COR-L47 (cell line): ENCODE results near the gene CNOT4.
"Not testable (repeated sequence)": the region's sequence is repeated elsewhere in the genome, so short reads cannot be mapped to it uniquely, and the experiment has no call there.

ENCODE experiments used
- DNase-seq: peaks from one replicate; lab custom pipeline; 2025; lab: John Stamatoyannopoulos, UW

Gene CNOT4

GRCh38 chr7:135512135-135512887 is 2.4 kb upstream of the CNOT4 start:
- peak; percentile 56 for DNase-seq

DNA sequence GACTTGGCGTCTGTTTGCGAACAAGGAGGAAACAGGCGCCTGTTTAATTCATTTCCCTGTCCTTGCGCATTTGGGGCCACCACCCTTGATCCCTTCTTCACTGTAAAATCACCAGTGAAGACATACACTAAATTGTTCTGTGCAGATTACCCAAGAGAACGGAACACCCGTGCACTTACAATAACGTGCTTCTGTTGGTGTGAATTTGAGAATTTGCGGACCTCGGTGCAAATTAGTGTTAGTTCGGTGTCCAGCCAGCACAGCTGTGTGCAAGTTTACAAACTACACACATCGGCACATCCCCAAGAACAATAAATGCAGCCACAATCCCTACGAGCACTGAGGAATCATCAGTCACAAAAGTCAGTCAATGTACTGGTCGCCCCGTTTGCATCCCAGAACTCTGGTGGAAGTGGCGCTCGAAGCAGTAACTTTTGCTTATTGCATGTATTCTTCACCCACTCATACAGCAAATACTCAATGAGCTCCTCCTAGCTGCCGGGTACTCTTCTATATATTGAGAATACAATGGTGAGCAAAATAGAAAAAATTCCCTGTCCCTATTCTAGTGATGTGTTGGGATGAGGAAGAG is 786 bp upstream of the CNOT4 start:
- no peak for DNase-seq

DNA sequence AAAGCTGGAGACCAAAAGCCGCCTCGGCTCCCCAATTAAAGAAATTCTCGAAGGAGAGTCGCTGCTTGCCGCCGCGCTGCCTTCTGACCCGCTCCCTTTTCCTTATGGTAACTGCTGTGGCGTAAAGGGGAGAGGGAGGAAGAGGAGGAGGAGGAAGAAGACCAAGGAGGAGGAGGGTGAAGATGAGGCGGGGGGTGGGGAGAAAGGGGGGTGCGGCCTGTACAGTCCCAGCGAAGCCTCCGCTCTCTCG is 388 bp downstream of the CNOT4 start:
- no peak for DNase-seq

DNA sequence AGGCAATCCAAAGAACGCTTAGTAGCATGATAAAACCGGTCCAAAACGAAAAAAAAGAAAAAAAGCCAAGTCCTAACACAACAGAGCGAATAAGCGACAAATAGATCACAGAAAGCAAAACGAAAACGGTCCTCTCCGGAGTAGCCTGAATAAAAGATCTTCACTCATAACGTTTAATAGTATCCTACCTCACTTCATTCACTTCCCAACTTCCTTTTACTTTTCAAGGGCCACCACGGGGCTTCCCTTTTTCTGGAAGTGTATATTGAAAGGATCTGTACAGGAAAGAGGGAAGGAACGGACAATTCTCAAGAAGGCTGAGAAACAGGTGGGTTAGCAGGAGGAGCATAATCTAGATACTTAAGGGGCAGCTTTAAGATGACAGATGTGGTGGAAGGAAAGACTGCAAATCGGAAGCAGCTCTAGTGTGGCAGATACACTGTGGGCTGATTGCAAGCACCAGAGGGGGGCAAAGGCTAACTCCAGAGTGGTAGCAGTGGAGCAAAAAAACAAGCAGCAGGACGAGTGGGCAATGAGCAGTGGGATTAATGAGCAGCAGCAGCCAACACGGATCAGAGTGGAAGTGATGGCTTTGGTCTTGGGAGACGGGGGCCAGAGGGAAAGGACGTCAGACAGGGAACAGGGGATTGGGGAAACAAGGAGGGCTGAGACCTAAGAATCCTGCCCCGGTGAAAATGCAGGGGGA is 866 bp downstream of the CNOT4 start:
- no peak for DNase-seq

GRCh38 chr7:135501402-135501801 is 8.5 kb downstream of the CNOT4 start:
- DNase-seq = no peak

DNA sequence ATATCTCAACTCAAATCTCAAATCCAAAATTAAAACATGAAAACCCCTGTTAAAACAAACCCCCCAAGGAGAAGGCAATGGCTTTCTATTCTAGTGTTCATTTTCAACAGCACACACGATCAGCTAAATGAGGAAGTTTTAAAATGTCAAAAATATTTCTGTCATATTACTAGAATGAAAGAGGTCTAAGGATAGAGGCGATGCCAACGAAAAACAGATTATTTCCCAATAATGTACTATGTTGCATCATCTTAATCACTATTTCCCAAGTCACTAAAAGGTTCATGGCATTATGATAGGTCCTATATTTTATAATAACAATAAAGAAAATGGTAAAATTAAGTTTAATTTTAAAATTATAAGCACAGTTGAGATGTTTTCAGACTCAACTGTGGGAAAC is 10.1 kb downstream of the CNOT4 start:
- DNase-seq = no peak

DNA sequence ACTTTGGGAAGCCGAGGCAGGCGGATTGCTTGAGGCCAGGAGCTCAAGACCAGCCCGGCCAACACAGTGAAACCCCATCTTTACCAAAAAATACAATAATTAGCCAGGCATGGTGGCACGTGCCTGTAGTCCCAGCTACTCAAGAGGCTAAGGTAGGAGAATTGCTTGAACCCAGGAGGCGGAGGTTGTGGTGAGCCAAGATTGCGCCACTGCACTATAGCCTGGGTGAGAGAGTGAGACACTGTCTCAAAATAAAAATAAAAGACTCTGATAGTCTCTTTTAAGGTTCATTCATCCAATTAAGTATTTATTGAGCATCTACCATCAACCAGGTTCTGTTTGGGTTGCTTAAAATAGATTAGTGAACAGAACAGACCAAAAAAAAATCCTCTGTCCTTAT is 12.7 kb downstream of the CNOT4 start:
- not testable (repeated sequence) for DNase-seq

DNA sequence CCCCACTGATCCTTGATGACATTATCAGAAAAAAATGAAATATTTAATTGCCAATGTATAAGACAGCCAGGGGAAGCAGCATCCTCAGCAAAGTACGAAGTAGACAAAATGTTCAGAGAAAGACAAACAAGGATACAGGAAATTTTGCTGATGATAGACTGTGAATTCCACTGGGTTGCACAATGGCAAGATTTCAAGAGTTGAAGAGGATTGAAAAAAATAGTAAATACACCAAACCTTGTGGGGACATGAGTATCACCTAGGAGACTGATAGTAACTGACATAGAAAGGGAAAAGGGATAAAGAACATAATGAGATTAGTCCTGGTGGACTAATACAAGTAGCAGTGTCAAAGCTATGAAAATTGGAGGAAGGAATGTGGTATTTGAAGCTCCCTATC is 16.5 kb downstream of the CNOT4 start:
- DNase-seq = no peak

DNA sequence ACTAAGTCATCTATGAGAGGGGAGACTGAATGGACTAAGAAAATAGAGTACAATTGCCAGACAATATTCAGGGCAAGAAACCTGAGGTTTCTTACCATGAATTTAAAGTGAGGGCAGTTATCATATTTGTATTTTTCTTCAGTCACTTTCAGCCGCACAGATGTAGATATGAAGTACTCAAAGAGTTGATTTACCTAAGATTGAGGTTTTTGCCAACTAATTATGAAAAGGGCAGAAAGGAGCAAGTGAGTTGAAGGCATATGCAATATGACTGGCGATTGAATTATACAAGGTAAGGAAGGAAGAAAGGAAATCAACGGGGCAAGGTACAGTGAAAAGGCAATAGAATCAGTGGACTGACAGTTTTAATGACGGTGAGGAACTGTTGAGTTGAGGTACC is 17.8 kb downstream of the CNOT4 start:
- DNase-seq = no peak

DNA sequence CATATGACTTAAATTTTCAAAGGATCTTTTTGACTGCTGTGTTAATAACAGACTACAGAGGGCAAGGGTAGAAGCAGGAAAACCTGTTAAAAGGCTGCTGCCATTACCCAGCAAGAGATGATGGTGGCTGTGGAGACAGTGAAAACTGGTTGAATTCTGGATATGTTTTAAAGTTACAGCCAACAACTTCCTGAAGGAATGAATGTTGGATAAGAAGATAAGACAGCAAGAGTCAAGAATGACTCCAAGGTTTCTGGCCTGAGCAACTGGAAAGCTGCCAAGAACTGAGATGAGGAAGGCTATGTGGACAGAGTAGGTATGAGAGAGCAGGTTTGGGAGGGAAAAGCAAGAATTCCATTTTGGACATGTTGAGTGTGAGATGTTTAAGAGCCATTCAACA is 19.1 kb downstream of the CNOT4 start:
- no peak for DNase-seq

DNA sequence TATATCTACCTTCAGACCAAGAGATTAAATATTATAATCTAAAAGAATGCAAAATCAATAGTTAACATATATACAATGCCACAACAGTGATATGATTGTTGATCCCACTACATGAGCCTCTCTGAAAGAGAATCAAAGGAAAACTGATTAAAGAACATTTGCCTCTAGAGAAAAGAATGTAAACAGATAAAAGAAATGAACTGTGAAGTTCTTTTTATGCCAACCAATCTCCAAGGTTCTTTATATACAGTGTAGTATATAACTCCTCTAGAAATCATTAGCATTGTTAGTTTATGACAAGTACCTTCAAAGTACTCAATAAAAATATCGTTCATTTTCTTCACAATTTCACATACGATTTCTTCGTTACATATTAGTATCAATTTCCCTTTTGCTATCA is 20.1 kb downstream of the CNOT4 start:
- DNase-seq = no peak

DNA sequence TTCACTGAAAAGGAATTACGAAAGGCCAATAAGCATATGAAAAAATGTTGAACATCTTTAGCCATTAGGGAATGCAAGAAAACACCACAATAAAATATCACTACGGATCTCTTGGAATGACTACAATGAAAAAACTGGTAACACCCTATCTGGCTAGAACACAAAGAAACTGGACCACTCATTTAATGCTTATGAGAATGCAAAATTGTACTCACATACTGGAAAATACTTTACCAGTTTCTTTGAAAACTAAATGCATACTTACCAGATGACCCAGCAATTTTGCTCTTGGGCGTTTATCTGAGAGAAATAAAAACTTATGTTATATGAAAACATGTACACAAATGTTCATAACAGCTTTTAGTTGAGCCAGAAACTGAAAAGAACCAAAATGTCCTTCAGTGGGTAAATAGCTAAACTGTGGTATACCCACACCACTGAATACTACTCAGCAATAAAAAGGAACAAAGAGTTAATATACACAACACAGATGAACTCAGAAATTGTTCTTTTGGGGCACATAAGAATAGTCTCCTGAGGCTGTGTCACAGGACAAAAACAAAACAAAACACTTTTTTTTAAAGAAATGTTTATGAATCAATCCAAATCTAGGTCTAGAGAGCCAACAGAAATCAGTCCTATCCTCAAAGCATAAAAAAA is 23.5 kb downstream of the CNOT4 start:
- DNase-seq = no peak

GRCh38 chr7:135481598-135481979 is 28.3 kb downstream of the CNOT4 start:
- DNase-seq = no peak

DNA sequence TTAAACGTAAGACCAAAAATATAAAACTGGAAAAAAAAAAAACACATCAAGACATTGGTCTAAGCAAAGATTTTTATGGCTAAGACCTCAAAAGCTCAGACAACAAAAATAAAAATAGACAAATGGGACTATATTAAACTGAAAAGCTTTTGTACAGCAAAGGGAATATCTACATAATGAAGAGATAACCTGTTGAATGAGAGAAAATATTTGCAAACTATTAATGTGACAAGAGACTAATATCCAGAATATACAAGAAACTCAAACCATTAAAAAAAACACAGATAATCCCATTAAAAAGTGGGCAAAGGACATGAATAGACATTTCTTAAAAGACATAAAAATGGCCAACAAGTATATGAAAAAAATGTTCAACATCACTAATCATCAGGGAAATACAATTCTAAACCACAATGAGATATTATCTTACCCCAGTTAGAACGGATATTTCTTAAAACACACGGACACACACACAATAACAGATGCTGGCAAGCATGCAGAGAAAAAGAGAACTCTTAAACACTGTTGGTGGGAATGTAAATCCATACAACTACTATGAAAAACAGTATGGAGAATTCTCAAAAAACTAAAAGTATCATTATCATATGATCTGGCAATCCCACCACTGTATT is 28.8 kb downstream of the CNOT4 start:
- DNase-seq = no peak

DNA sequence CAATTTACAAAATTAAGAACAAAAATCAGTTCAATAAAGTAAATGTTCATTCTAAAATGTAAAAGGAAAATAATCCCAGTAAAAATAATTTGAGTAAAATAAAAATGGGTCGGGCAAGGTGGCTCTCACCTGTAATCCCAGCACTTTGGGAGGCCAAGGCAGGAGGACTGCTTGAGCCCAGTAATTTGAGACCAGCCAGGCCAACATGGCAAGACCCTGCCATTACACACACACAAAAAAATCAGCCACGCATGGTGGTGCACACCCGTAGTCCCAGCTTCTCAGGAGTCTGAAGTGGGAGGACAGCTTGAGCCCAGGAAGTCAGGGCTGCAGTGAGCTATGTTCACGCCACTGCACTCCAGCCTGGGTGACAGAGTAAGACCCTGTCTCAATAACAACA is 34.4 kb downstream of the CNOT4 start:
- DNase-seq = no peak

- not testable (repeated sequence) for DNase-seq
Measured at GRCh38 chr7:135469705-135470104, 40.2 kb downstream of the CNOT4 start.

DNA sequence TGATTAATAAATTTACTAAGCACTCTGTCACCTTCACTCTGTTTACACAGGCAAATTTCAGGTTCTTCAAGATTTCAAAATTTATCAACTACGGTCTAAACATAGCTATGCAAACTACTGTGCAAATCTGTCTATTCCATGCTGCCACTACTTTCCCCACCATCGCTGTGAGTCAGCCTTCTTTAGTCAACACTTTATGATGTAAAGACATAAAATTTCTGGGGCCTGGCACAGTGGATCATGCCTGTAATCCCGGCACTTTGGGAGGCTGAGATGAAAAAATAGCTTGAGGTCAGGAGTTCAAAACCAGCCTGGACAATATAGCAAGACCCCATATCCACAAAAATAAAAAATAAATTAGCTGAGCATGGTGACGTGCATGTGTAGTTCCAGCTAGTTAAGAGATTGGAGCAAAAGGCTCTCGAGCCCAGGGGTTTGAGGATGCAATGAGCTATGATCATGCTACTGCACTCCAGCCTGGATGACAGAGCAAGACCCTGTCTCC is 42.6 kb downstream of the CNOT4 start:
- DNase-seq = no peak

DNA sequence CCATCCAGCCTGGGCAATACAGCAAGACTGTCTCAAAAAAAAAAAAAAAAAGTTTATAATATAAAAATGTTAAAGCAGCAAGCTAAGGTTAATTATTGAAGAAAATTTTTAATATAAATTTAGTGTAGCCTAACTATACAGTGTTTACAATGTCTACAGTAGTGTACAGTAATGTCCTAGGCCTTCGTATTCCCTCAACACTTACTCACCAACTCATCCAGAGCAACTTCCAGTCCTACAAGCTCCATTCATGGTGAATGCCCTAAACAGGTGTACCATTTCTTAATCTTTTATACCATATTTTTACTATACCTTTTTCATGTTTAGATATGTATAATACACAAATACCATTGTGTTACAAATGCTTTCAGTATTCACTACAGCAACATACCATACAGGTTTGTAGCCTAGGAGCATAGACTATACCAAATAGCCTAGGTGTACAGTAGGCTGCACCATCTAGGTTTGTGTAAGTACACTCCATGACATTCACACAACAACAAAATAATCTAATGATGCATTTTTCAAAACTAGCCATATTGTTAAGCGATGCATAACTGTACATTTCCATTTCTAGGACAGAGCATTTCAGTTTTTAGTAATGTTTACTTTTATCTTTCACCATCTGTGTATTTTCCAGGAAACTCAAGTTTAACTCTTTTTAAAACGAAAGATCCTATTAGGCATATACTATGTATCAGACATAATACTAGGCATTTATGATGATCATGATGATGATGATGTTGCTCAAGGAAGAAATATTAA is 43.3 kb downstream of the CNOT4 start:
- no peak for DNase-seq

DNA sequence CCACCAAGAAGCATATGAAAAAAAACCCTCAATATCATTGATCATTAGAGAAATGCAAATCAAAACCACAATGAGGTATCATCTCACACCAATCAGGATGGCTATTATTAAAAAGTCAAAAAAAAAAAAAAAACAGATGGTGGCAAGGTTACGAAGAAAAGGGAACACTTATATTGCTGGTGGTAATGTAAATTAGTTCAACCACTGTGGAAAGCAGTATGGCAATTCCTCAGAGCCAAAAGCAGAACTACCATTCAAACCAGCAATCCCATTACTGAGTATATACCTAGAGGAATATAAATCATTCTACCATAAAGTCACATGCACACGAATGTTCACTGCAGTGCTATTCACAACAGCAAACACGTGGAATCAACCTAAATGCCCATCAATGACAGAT is 46.0 kb downstream of the CNOT4 start:
- no peak for DNase-seq

DNA sequence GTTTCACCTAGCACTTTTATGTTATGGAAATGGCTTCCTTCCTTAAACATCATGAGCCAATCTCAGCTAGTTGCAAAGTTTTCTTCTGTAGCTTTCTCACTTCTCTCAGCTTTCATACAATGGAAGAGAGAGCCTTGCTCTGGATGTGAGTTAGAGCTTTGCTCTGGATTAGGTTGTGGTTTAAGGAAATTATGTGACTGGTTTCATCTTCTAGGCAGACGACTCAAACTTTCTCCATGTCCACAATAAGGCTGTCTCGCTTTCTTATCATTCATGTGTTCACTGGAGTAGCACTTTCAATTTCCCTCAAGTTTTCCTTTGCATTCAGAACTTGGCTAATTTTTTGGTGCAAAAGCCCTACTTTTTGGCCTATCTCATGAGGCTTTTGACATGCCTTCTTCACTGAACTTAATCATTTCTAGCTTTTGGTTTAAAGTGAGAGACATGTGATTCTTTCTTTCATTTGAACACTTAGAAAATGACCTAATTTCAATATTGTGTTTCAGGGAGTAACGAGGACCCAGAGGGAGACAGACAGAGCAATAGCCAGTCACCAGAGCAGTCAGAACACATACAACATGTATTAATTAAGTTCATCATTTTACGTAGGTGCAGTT is 49.8 kb downstream of the CNOT4 start:
- no peak for DNase-seq

DNA sequence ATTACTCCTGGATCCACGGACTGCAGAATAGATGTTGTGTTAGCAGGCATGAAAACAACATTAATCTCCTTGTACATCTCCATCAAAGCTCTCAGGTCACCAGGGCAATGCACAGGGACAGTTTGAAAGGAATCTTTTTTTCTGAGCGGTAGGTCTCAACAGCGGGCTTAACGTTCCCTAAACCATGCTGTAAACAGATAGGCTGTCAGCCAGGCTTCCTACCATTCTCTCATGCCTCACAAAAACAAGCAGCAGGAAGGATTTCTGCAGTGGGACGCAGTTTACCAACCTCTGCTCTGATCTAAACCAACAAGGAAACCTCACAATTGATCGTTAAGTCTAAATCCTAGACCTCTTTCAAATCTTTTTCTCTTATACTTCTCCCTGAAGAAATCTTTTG is 50.8 kb downstream of the CNOT4 start:
- DNase-seq = no peak
